ENCODE measurements around the gene KCNJ8. TPM values are rescaled to one million over a fixed set of nuclear protein-coding genes. Genes with fewer than 3 reads are reported as not detected.

The KCNJ8 gene
- total RNA-seq, 4 donors from 2014 or later, result 5.4 to 47.1 (median 12.6) TPM

GRCh38 chr12:21815306-21816062, 41.0 kb upstream of the KCNJ8 start:
- no peak for DNase-seq
- H3K4me3 ChIP-seq, result no peak overlapping the region
- TF ChIP-seq CTCF (IDR thresholded peaks at IDR 0.05 in 4 of 5, conservative IDR thresholded peaks at IDR 0.05 in 1 of 5) (no peak), POLR2A (IDR thresholded peaks at IDR 0.05) (no peak)
- in situ Hi-C loops (cut with MboI; ENCODE audit: low sequenced_read_pairs in 4 of 4), result no loop called here
- H3K27me3 ChIP-seq, result no peaks in the 10 kb centered on the region
- no peaks in the 10 kb centered on the region for H3K9me3 ChIP-seq
- ATAC-seq, result peak; percentile 57 to 71
- H3K36me3 ChIP-seq, result peaks cover 0 to 23% of the 10 kb centered on the region in 2 donors
- H3K4me1 ChIP-seq, result peaks cover 26 to 39% of the 10 kb centered on the region in 2 donors
- H3K27ac ChIP-seq, result peak overlapping the region; percentile 70 to 87 (median 74)
- intact Hi-C loops (cut with DNase I; ENCODE audit: low total_unique reads), result no loop called here

DNA sequence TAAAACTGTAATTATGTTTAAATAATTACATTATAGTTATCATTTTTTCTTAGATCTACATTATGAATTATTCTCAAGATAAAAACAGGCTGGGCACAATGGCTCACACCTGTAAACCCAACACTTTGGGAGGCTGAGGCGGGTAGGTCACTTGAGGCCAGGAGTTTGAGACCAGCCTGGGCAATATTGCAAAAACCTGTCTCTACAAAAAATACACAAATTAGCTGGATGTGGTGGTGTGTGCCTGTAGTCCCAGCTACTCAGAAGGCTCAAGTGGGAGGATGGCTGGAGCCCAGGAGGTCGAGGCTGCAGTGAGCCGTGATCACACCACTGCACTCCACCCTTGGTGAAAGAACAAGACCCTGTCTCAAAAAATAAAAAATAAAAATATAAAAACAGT, 40.3 kb upstream of the KCNJ8 start:
- Histone ChIP-seq H3K27me3 (no peaks in the 10 kb centered on the region), H3K36me3 (peaks cover 0 to 28% of the 10 kb centered on the region in 2 donors), H3K4me1 (peaks cover 19 to 34% of the 10 kb centered on the region in 2 donors), H3K27ac (peak overlapping the region; percentile 70 to 87 (median 74)), H3K4me3 (no peak overlapping the region), H3K9me3 (no peaks in the 10 kb centered on the region)
- intact Hi-C loops (cut with DNase I; ENCODE audit: low total_unique reads) (no loop called here), in situ Hi-C loops (cut with MboI; ENCODE audit: low sequenced_read_pairs in 4 of 4) (no loop called here)
- TF ChIP-seq POLR2A (IDR thresholded peaks at IDR 0.05) (no peak), CTCF (IDR thresholded peaks at IDR 0.05 in 4 of 5, conservative IDR thresholded peaks at IDR 0.05 in 1 of 5) (no peak)
- ATAC-seq (no peak), DNase-seq (no peak)

DNA sequence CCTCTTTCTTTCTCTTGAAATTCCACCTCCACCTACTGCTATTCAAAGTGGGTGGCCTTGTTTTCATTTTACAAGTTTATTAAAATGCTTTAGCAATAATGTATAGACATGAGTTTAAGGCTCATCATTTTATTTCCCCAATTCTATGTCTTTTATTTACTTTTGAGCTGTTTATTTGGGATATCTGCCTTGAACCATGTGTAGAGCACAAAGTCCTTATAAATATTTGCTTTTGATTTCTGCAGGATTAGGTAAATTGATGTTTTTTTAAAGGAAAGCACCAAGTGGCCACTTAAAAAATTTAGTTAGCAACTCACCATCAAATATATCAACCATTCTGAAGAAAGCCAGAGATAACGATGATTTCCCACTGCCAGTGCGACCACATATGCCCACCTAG, 39.8 kb upstream of the KCNJ8 start:
- Histone ChIP-seq H3K27ac (peak overlapping the region; percentile 70 to 87 (median 74)), H3K4me1 (peaks cover 14 to 29% of the 10 kb centered on the region in 2 donors), H3K9me3 (no peaks in the 10 kb centered on the region), H3K4me3 (no peak overlapping the region), H3K27me3 (no peaks in the 10 kb centered on the region), H3K36me3 (peaks cover 0 to 33% of the 10 kb centered on the region in 2 donors)
- in situ Hi-C loops (cut with MboI; ENCODE audit: low sequenced_read_pairs in 4 of 4) (no loop called here), intact Hi-C loops (cut with DNase I; ENCODE audit: low total_unique reads) (no loop called here)
- DNase-seq (no peak), ATAC-seq (no peak)
- TF ChIP-seq POLR2A (IDR thresholded peaks at IDR 0.05) (no peak), CTCF (IDR thresholded peaks at IDR 0.05 in 4 of 5, conservative IDR thresholded peaks at IDR 0.05 in 1 of 5) (no peak)

GRCh38 chr12:21813751-21814150, 39.2 kb upstream of the KCNJ8 start:
- no peak for DNase-seq
- Histone ChIP-seq H3K4me1 (peaks cover 8 to 23% of the 10 kb centered on the region in 2 donors), H3K36me3 (peaks cover 0 to 34% of the 10 kb centered on the region in 2 donors), H3K27ac (peak overlapping the region; percentile 70 to 87 (median 74)), H3K4me3 (no peak overlapping the region), H3K27me3 (no peaks in the 10 kb centered on the region), H3K9me3 (no peaks in the 10 kb centered on the region)
- peak; percentile 72 to 87 for ATAC-seq
- intact Hi-C loops (cut with DNase I; ENCODE audit: low total_unique reads), result no loop called here
- in situ Hi-C loops (cut with MboI; ENCODE audit: low sequenced_read_pairs in 4 of 4), result no loop called here
- TF ChIP-seq CTCF (IDR thresholded peaks at IDR 0.05 in 4 of 5, conservative IDR thresholded peaks at IDR 0.05 in 1 of 5), result no peak

Data from gastrocnemius medialis (tissue), 4 donors.